GOT3 (cell line): ENCODE measurements around the gene SCAMP2.

Source experiments
- DNase-seq: peaks from one replicate; lab custom pipeline; 2025; ENCODE audit warnings: mixed read lengths; lab: John Stamatoyannopoulos, UW

Gene SCAMP2

GRCh38 chr15:74858369-74858740 lies 14.8 kb downstream of the SCAMP2 start:
- DNase-seq, result no peak

- no peak for DNase-seq
Measured at GRCh38 chr15:74857671-74858368, 15.3 kb downstream of the SCAMP2 start.

GRCh38 chr15:74857082-74857655 lies 16.0 kb downstream of the SCAMP2 start:
- DNase-seq, result no peak

GRCh38 chr15:74856537-74856936 lies 16.6 kb downstream of the SCAMP2 start:
- no peak for DNase-seq

- DNase-seq, result no peak
Measured at GRCh38 chr15:74855857-74856256, 17.3 kb downstream of the SCAMP2 start.

GRCh38 chr15:74854453-74855022 lies 18.6 kb downstream of the SCAMP2 start:
- no peak for DNase-seq

GRCh38 chr15:74851960-74852359 lies 21.2 kb downstream of the SCAMP2 start:
- DNase-seq, result no peak

GRCh38 chr15:74850393-74850792 lies 22.8 kb downstream of the SCAMP2 start:
- DNase-seq, result no peak

- no peak for DNase-seq
Measured at GRCh38 chr15:74847432-74847831, 25.7 kb downstream of the SCAMP2 start.

- no peak for DNase-seq
Measured at GRCh38 chr15:74845581-74845980, 27.6 kb downstream of the SCAMP2 start.

- no peak for DNase-seq
Measured at GRCh38 chr15:74845208-74845568, 28.0 kb downstream of the SCAMP2 start.

- no peak for DNase-seq
Measured at GRCh38 chr15:74844319-74845207, 28.6 kb downstream of the SCAMP2 start.

- no peak for DNase-seq
Measured at GRCh38 chr15:74843891-74844299, 29.3 kb downstream of the SCAMP2 start.

GRCh38 chr15:74843445-74843828 lies 29.7 kb downstream of the SCAMP2 start:
- no peak for DNase-seq

- DNase-seq, result peak; percentile 77
Measured at GRCh38 chr15:74842581-74843444, 30.4 kb downstream of the SCAMP2 start, which contains the start of gene ULK3. ULK3 (minus strand) TSS chr15:74843156; CDS start chr15:74843105, 51 bp downstream.

- DNase-seq, result no peak
Measured at GRCh38 chr15:74841891-74842373, 31.2 kb downstream of the SCAMP2 start.

GRCh38 chr15:74840851-74841775 lies 32.1 kb downstream of the SCAMP2 start:
- DNase-seq, result no peak

GRCh38 chr15:74839526-74840395 lies 33.4 kb downstream of the SCAMP2 start:
- DNase-seq, result no peak
